ENCODE data around the gene VPS25.

VPS25 gene

DNA sequence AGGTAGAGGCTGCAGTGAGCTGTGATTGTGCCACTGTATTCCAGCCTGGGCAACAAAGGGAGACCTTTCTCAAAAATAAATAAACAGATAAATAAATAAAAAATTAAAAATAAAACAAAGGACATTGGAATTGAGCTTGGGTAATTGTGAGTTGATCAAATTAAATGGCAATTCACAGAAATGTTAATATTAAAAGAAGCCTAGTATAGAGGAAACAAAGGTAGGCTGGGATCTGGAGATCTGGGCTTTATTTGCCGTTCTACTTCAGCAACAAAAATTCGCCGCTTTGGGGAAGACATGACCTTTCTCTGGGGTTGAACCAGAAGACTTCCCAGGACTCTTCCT is 332 bp upstream of the VPS25 start:
- H3K27me3 ChIP-seq: peaks cover 17% of the 10 kb centered on the region
- TF ChIP-seq Cebpa-rat (IDR thresholded peaks at IDR 0.05): no peak
- H3K36me3 ChIP-seq: peaks cover 17% of the 10 kb centered on the region
- peak overlapping the region; percentile 77 for H3K9ac ChIP-seq
- peak overlapping the region; percentile 72 for H3K4me3 ChIP-seq
- peak overlapping the region; percentile 66 for H3K27ac ChIP-seq
- H3K4me2 ChIP-seq: peak overlapping the region; percentile 67
- no peaks in the 10 kb centered on the region for H3K9me3 ChIP-seq
- H4K20me1 ChIP-seq: 0 out of 2 replicates have a peak, but pooled peaks cover 1% of the 10 kb centered on the region
- H3K4me1 ChIP-seq: peaks cover 27% of the 10 kb centered on the region

DNA sequence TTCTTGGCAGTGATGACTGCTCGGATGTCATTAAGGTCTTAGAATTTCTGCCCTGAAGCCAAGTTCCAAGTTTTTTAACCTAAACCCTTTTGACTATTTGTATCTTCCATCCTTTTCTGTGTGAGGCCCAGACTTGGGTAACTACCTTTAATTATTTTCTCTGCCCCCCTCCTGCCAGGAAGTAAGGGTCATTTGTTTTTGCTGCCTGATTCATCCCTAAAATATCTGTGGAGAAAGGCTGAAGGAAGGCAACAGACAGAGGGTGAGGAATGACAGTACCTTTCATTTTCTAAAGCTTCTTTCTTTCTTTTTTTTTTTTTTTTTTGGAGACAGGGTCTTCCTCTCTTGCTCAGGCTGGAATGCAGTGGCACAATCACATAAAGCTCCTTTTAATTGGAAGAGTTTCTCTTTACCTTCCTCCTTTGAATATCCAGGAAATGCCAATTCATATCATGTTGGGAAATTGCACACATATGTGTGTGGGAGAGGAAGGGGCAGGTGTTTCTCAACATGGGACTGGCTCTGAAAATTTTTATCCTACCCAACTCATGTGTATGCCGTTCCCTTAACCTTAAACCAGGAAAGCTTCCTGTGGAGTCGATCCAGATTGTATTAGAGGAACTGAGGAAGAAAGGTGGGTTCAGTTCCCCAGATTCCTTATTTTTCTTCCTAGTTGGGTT is 957 bp downstream of the VPS25 start:
- Histone ChIP-seq H3K27ac (no peak overlapping the region), H4K20me1 (0 out of 2 replicates have a peak, but pooled peaks cover 8% of the 10 kb centered on the region), H3K4me2 (peak overlapping the region; percentile 67), H3K27me3 (peaks cover 30% of the 10 kb centered on the region), H3K4me3 (peak overlapping the region; percentile 72), H3K9me3 (no peaks in the 10 kb centered on the region), H3K4me1 (peaks cover 27% of the 10 kb centered on the region), H3K9ac (peak overlapping the region; percentile 77; the same call in 1 of the 2 replicates), H3K36me3 (peaks cover 30% of the 10 kb centered on the region)
- no peak for TF ChIP-seq Cebpa-rat (IDR thresholded peaks at IDR 0.05)

DNA sequence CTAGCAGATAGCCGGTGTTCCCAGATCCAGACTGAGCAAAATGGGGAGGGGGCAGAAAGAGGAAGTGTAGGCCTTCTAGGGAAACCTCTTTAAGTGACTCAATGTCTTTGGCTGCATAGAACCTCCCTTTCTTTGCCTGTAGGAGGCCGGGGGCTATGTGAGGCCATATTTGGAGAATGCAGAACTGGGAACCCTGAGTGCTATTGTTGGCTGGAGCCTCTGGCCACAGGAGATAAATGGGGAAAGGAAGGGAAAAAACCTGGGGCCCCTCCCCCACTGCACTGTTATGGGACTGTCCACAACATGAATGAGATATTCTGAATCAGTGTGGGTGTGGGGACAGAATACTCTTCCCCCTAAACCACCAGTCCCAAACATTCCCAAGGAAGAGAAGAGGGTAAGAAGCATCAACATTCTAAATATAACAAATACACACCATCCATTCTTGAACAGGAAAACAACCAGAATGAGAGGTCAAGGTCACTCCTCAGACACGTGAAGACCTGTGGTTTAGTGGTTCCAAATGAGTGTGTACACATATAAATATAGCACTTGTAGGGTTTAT is 2.4 kb downstream of the VPS25 start:
- H3K9ac ChIP-seq: no peak overlapping the region
- peaks cover 33% of the 10 kb centered on the region for H3K4me1 ChIP-seq
- no peak overlapping the region for H3K4me3 ChIP-seq
- 0 out of 2 replicates have a peak overlapping the region, but pooled peaks have one; percentile 9 for H3K4me2 ChIP-seq
- no peak for TF ChIP-seq Cebpa-rat (IDR thresholded peaks at IDR 0.05)
- peaks cover 20% of the 10 kb centered on the region; the same call in 1 of the 2 replicates for H4K20me1 ChIP-seq
- H3K9me3 ChIP-seq: no peaks in the 10 kb centered on the region
- H3K36me3 ChIP-seq: peaks cover 39% of the 10 kb centered on the region
- no peak overlapping the region for H3K27ac ChIP-seq
- H3K27me3 ChIP-seq: peaks cover 44% of the 10 kb centered on the region

DNA sequence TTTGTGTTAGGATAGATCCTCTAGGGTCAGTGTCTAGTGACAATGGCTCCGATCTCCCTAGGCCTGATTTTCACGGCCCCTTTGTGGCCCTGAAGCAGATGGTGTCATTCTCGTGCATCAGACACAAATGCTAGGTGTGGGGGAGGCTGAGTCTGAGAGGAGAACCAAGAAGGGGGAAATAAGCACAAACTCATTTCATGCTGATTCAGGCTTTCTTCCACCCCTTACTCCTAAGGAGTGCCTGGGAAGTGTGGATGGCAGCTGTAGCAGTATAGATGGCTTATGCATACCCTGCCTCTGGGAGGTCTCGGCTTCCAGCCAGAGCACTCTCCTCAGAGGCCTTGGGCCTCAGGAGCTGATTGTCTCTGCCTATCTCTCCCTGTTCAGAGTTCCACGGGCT is 5.3 kb downstream of the VPS25 start:
- Histone ChIP-seq H3K36me3 (peaks cover 39% of the 10 kb centered on the region), H3K4me3 (no peak overlapping the region), H3K4me2 (no peak overlapping the region)

DNA sequence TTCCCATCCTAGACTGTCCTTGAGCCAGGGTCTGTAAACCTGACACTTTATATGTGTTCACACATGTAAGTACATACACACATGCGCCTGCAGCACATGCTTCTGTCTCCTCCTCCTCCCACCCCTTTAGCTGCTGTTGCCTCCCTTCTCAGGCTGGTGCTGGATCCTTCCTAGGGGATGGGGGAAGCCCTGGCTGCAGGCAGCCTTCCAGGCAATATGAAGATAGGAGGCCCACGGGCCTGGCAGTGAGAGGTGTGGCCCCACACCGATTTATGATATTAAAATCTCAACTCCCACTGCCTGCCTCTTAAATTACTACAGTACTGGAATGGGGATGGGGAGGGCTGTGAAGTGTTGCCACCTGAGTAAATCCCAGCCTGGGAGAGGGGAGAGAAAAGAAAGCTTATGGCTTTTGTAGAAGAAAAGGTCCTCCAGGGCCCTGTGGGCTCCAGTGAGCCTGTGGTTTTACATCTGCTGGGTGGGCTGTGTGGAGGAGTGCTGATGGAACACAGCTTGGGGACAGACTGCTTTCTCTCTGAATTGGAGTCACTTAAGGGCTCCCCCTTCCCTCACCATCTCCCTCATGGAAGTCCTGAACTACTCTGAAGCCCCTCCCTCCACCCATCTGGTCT is 6.2 kb downstream of the VPS25 start:
- no peak overlapping the region for H3K27ac ChIP-seq
- no peak for TF ChIP-seq Cebpa-rat (IDR thresholded peaks at IDR 0.05)
- no peak overlapping the region for H3K9ac ChIP-seq
- no peak overlapping the region for H3K4me2 ChIP-seq
- H4K20me1 ChIP-seq: peaks cover 53% of the 10 kb centered on the region; the same call in 1 of the 2 replicates
- H3K36me3 ChIP-seq: peaks cover 39% of the 10 kb centered on the region
- H3K4me3 ChIP-seq: no peak overlapping the region
- H3K9me3 ChIP-seq: no peaks in the 10 kb centered on the region
- H3K27me3 ChIP-seq: peaks cover 69% of the 10 kb centered on the region
- H3K4me1 ChIP-seq: peaks cover 19% of the 10 kb centered on the region

More for the DNA sequence above, 5.3 kb downstream of the VPS25 start:
- Histone ChIP-seq H3K9ac (no peak overlapping the region), H3K27me3 (peaks cover 67% of the 10 kb centered on the region), H3K27ac (no peak overlapping the region), H3K9me3 (no peaks in the 10 kb centered on the region), H3K4me1 (peaks cover 27% of the 10 kb centered on the region), H4K20me1 (peaks cover 46% of the 10 kb centered on the region; the same call in 1 of the 2 replicates)
- no peak for TF ChIP-seq Cebpa-rat (IDR thresholded peaks at IDR 0.05)

DNA sequence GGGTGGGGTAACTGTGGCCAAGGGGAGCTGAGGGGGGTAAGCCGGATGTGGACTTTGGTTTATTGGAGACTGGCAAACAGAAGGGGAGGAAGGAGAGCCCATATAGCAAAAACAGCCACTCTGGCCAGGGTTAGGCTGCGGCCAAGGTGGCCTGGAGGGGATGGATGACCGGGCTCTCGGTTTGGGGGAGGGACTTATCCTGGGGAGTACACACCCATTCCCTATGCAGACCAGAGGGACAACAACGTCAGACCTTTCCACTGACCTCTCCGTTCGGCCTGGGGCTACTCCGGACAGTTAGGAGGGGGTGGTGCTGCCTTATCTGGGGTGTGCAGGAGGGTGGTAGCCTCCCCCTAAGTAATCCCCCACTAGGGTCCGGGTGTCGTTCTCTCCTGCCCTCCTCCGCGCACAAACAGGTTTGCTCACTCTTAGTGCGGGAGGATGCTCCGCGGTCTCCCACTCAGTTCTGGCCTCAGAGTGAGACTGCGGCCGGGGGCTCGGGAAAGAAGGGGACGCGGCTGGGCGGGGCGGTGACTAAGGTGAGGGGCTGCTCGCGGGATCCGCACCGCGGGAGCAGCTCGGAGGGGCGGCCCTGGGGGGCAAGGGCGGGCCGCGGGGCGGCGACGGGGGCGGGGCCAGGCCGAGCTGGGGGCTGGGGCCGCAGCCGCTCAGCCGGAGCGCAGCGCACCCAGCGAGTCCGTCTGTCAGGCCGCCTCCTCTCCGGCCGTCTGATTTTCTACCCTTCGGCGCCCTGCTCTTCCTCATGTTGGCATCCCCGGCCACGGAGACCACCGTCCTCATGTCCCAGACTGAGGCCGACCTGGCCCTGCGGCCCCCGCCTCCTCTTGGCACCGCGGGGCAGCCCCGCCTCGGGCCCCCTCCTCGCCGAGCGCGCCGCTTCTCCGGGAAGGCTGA is 6.9 kb downstream of the VPS25 start, which contains the start of gene WNK4:
Gene WNK4 (plus strand): TSS at position 675 of the 915 bp plus-strand sequence. CDS start 89 bp downstream, at position 764.
- 0 out of 2 replicates have a peak within 1 kb of the TSS, but pooled peaks have one; percentile 18 for H3K4me3 ChIP-seq
- peaks cover 53% of the 10 kb centered on the region; the same call in 1 of the 2 replicates for H4K20me1 ChIP-seq
- no peak within 1 kb of the TSS for H3K27ac ChIP-seq
- peak within 1 kb of the TSS; percentile 26; the same call in 1 of the 2 replicates for H3K4me2 ChIP-seq
- no peak within 1 kb of the TSS for H3K9ac ChIP-seq
- H3K4me1 ChIP-seq: peaks cover 18% of the 10 kb centered on the region; the same call in 1 of the 2 replicates
- no peaks in the 10 kb centered on the region; the same call in 1 of the 2 replicates for H3K9me3 ChIP-seq
- H3K36me3 ChIP-seq: peaks cover 36% of the 10 kb centered on the region
- no peak for TF ChIP-seq Cebpa-rat (IDR thresholded peaks at IDR 0.05)
- peaks cover 76% of the 10 kb centered on the region for H3K27me3 ChIP-seq

DNA sequence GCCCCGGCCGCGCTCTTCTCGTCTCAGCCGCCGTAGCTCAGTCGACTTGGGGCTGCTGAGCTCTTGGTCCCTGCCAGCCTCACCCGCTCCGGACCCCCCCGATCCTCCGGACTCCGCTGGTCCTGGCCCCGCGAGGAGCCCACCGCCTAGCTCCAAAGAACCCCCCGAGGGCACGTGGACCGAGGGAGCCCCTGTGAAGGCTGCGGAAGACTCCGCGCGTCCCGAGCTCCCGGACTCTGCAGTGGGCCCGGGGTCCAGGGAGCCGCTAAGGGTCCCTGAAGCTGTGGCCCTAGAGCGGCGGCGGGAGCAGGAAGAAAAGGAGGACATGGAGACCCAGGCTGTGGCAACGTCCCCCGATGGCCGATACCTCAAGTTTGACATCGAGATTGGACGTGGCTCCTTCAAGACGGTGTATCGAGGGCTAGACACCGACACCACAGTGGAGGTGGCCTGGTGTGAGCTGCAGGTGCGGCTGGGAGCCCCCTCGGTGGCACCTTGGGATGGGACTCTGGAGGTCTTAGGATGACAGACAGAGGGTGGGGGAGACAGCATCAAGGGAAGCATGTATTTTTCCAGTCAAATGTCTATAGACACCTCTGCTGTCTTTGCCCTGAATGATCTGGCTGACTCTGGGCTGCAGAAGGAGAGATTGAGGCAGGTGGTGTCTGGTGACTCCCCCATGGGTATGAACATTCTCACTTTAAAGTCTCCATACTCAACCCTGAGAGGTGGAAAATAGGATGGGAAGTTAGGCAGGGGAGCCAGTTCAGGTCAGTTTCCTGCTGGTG is 7.8 kb downstream of the VPS25 start:
- Histone ChIP-seq H4K20me1 (peaks cover 53% of the 10 kb centered on the region; the same call in 1 of the 2 replicates), H3K27me3 (peaks cover 85% of the 10 kb centered on the region), H3K36me3 (peaks cover 30% of the 10 kb centered on the region; the same call in 1 of the 2 replicates), H3K27ac (no peak overlapping the region), H3K9ac (no peak overlapping the region), H3K4me1 (peaks cover 10% of the 10 kb centered on the region; the same call in 1 of the 2 replicates), H3K4me3 (0 out of 2 replicates have a peak overlapping the region, but pooled peaks have one; percentile 18), H3K4me2 (peak overlapping the region; percentile 26; the same call in 1 of the 2 replicates), H3K9me3 (peaks cover 4% of the 10 kb centered on the region; the same call in 1 of the 2 replicates)
- TF ChIP-seq Cebpa-rat (IDR thresholded peaks at IDR 0.05): no peak

DNA sequence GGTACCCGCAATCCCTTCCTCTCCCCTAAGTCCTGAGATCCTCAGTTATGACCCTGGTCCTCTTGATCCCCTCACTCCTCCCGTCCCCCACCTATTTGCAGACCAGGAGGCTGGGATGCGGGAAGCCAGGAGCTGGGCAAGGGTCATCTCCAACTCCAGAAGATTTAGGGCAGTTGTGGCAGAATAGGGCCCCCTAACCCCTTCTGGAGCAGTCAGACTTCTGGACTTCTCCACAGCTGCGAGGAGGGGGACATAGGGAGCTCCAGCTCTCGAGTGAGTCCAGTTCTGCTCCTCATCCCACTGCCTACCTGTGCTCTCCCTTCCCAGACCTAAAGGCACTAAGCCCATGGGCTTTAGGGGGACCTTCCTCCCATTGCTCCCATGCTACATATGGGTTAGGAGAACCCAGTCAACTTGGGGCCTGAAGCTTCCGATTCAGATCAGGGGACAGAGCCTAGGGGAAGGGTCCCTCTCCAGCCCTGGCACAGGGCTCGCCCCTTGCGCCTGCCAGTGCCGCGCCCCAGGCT is 8.5 kb downstream of the VPS25 start:
- Histone ChIP-seq H3K9me3 (peaks cover 4% of the 10 kb centered on the region; the same call in 1 of the 2 replicates), H3K27me3 (peaks cover 91% of the 10 kb centered on the region), H3K4me3 (no peak overlapping the region), H3K4me2 (no peak overlapping the region), H4K20me1 (peaks cover 53% of the 10 kb centered on the region; the same call in 1 of the 2 replicates), H3K4me1 (peaks cover 9% of the 10 kb centered on the region; the same call in 1 of the 2 replicates), H3K36me3 (peaks cover 26% of the 10 kb centered on the region; the same call in 1 of the 2 replicates), H3K27ac (no peak overlapping the region), H3K9ac (no peak overlapping the region)
- no peak for TF ChIP-seq Cebpa-rat (IDR thresholded peaks at IDR 0.05)

Measured in BLaER1 (cell line).